WTC11 (cell line): ENCODE measurements around the gene YTHDC1. TPM values are rescaled to one million over a fixed set of nuclear protein-coding genes. Genes with fewer than 3 reads are reported as not detected.

Source experiments
- ATAC-seq: fragments of 200-7000 bp; cut with Tn5 transposase; 2 replicates; pipeline ENCODE4 v1.10.0; 2021; ENCODE audit warnings: mild to moderate bottlenecking, moderate library complexity
- CTCF ChIA-PET: fragments of 300-600 bp; sonication (Branson Sonifier 250); formaldehyde crosslinking; loops from one replicate; lab custom pipeline; 2021; ENCODE audit warnings: antibody characterized with exemption; lab: Charles Lee
- POLR2A ChIA-PET: fragments of 350-600 bp; sonication (Branson Sonifier 250); formaldehyde crosslinking; loops from one replicate; lab custom pipeline; 2021; ENCODE audit warnings: antibody characterized with exemption; lab: Charles Lee
- DNase-seq: peaks from one replicate; pipeline ENCODE4 v3.0.0; 2021; ENCODE audit warnings: low spot score
- H3K27ac Mint-ChIP-seq: 2 replicates; pipeline ENCODE4 v1.8.0; 2021; ENCODE audit warnings: mixed read lengths
- H3K27me3 Mint-ChIP-seq: 2 replicates; pipeline ENCODE4 v1.8.0; 2021; ENCODE audit warnings: low read depth, mild to moderate bottlenecking, moderate library complexity, mixed read lengths
- H3K36me3 Mint-ChIP-seq: 2 replicates; pipeline ENCODE4 v1.8.0; 2021; ENCODE audit warnings: mixed read lengths
- H3K4me1 Mint-ChIP-seq: 2 replicates; pipeline ENCODE4 v1.8.0; 2022; ENCODE audit warnings: mixed read lengths
- H3K4me3 Mint-ChIP-seq: 2 replicates; pipeline ENCODE4 v1.8.0; 2021; ENCODE audit warnings: mild to moderate bottlenecking, moderate library complexity, mixed read lengths
- H3K9me3 Mint-ChIP-seq: 2 replicates; pipeline ENCODE4 v1.8.0; 2021; ENCODE audit warnings: mixed read lengths
- ATF3 ChIP-seq: sonication (generic); formaldehyde crosslinking; conservative IDR thresholded peaks from 2 replicates; pipeline ENCODE4 v1.8.1; 2022; ENCODE audit warnings: mild to moderate bottlenecking, missing genetic modification reagents
- CBFB ChIP-seq: sonication (generic); formaldehyde crosslinking; IDR thresholded peaks from 2 replicates; pipeline ENCODE4 v1.8.1; 2022; ENCODE audit warnings: mild to moderate bottlenecking, low read depth, missing genetic modification reagents
- ETV6 ChIP-seq: sonication (generic); formaldehyde crosslinking; IDR thresholded peaks from 2 replicates; pipeline ENCODE4 v1.8.1; 2022; ENCODE audit warnings: mild to moderate bottlenecking, missing genetic modification reagents
- FOXP1 ChIP-seq: sonication (generic); formaldehyde crosslinking; IDR thresholded peaks from 2 replicates; pipeline ENCODE4 v1.8.0; 2022; ENCODE audit warnings: missing genetic modification reagents, mild to moderate bottlenecking, moderate library complexity, borderline replicate concordance
- FOXP4 ChIP-seq: sonication (generic); formaldehyde crosslinking; IDR thresholded peaks from 2 replicates; pipeline ENCODE4 v1.8.0; 2022; ENCODE audit warnings: mild to moderate bottlenecking, missing genetic modification reagents
- HMGXB4 ChIP-seq: sonication (generic); formaldehyde crosslinking; IDR thresholded peaks from 2 replicates; pipeline ENCODE4 v1.8.1; 2023; ENCODE audit warnings: mild to moderate bottlenecking, moderate library complexity, missing genetic modification reagents
- RORB ChIP-seq: fragments of 250-450 bp; sonication (Bioruptor Pico); IDR thresholded peaks from 2 replicates; pipeline ENCODE4 v1.9.0; 2021; ENCODE audit warnings: mild to moderate bottlenecking
- SMAD4 ChIP-seq: sonication (generic); formaldehyde crosslinking; IDR thresholded peaks from 2 replicates; pipeline ENCODE4 v1.8.0; 2022; ENCODE audit warnings: mild to moderate bottlenecking, missing genetic modification reagents
- TEAD1 ChIP-seq: sonication (generic); formaldehyde crosslinking; IDR thresholded peaks from 2 replicates; pipeline ENCODE4 v1.8.0; 2022; ENCODE audit warnings: mild to moderate bottlenecking, missing genetic modification reagents
- ZNF121 ChIP-seq: sonication (generic); formaldehyde crosslinking; IDR thresholded peaks from 2 replicates; pipeline ENCODE4 v1.8.0; 2023; ENCODE audit warnings: missing genetic modification reagents
- ZSCAN18 ChIP-seq: fragments of 250-450 bp; sonication (Bioruptor Pico); IDR thresholded peaks from 2 replicates; pipeline ENCODE4 v2.1.2; 2022; ENCODE audit warnings: mild to moderate bottlenecking, moderate library complexity
- total RNA-seq: library from RNA; stranded (reverse); gene quantifications from 3 replicates; pipeline ENCODE4 v1.2.3, GENCODE V29; 2021
- TF ChIP-seq, protein P1 (sequence below): fragments of 250-450 bp; sonication (Bioruptor Pico); IDR thresholded peaks from 2 replicates; pipeline ENCODE4 v1.9.0; 2021; ENCODE audit warnings: mild to moderate bottlenecking
- TF ChIP-seq, protein P2 (sequence below): sonication (generic); formaldehyde crosslinking; IDR thresholded peaks from 2 replicates; pipeline ENCODE4 v1.8.1; 2023; ENCODE audit warnings: mild to moderate bottlenecking, missing genetic modification reagents, moderate library complexity

YTHDC1 gene
- total RNA-seq, 1 experiment from 2014 or later, result 118 TPM

DNA sequence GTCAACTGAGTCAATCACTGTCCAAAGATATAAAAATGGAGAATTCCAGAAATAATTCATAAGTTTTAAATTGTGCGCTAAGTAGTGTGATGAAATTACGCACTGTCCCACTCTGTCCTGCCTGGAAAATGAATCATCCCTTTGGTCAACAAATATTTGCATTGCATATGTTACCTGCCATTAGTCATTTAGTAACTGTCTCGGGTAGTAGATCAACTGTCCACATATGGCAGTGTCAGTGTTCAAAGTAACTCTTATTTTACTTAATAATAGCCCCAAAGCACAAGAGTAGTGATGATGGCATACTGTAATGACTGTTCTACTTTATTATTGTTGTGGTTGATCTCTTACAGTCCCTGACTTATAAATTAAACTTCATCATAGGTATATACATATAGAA is 3.4 kb downstream of the YTHDC1 start:
- H3K27me3 Mint-ChIP-seq, result no peaks in the 10 kb centered on the region; the same call in 1 of the 2 replicates
- peak overlapping the region; percentile 94 for H3K4me3 Mint-ChIP-seq
- no peak overlapping the region for H3K27ac Mint-ChIP-seq
- POLR2A ChIA-PET, result no interaction called here
- no peaks in the 10 kb centered on the region for H3K9me3 Mint-ChIP-seq
- peaks cover 53% of the 10 kb centered on the region for H3K4me1 Mint-ChIP-seq
- H3K36me3 Mint-ChIP-seq, result peaks cover 13% of the 10 kb centered on the region
- no peak for TF ChIP-seq ZSCAN18 (CRISPR knock-in tag)
- TF ChIP-seq ATF3 (CRISPR knock-in tag), result no peak
- no peak for TF ChIP-seq FOXP1 (CRISPR knock-in tag)
- no peak for TF ChIP-seq CBFB
- CTCF ChIA-PET, result no interaction called here
- DNase-seq, result no peak
- no peak for ATAC-seq

- no peak for ATAC-seq
- ChIA-PET CTCF (interaction anchor here (3.2 kb wide), 1 partner anchor 31 kb away, joined by 15 read pairs; no protein-coding TSS in a partner anchor), POLR2A (no interaction called here)
- H3K27me3 Mint-ChIP-seq, result no peaks in the 10 kb centered on the region; the same call in 1 of the 2 replicates
- H3K9me3 Mint-ChIP-seq, result no peaks in the 10 kb centered on the region
- H3K27ac Mint-ChIP-seq, result peak overlapping the region; percentile 25
- no peak for TF ChIP-seq TEAD1
- TF ChIP-seq FOXP4 (CRISPR knock-in tag), result no peak
- TF ChIP-seq ZNF121 (CRISPR knock-in tag), result peak; percentile 97
- TF ChIP-seq, all 79 proteins: peak for 1
- no peak for DNase-seq
- H3K4me3 Mint-ChIP-seq, result peak overlapping the region; percentile 6; the same call in 1 of the 2 replicates
- H3K4me1 Mint-ChIP-seq, result peaks cover 59% of the 10 kb centered on the region
- H3K36me3 Mint-ChIP-seq, result peaks cover 13% of the 10 kb centered on the region
These were observed 5.1 kb downstream of the YTHDC1 start for GRCh38 chr4:68344785-68345184.

DNA sequence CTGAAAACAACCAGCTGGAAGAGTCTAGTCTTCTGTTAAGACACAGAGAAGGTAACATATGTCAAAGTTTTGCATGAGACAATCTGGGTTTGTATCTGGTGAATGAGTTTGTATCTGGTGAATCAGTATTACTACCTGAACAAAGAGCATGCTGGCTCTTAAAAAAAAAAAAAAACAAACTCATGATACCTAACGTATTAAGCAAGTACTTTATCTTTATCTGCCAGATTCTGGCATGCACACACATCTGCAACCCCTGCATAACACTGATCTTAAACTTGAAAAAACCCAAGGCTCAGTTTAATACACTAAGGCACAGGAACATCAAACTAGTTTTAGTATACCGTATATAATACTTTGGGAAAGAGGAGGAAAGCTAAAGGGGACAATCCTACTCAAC is 5.8 kb downstream of the YTHDC1 start:
- ChIA-PET CTCF (interaction anchor here (0.8 to 3.2 kb wide), 2 partner anchors 32 to 72 kb away, joined by 4 to 15 read pairs; no protein-coding TSS in a partner anchor), POLR2A (interaction anchor here (0.7 kb wide), 3 partner anchors 35 to 693 kb away, joined by 3 to 4 read pairs (median 3); no protein-coding TSS in a partner anchor)
- Mint-ChIP-seq H3K27me3 (no peaks in the 10 kb centered on the region), H3K4me1 (peaks cover 65% of the 10 kb centered on the region), H3K4me3 (no peak overlapping the region), H3K9me3 (no peaks in the 10 kb centered on the region), H3K36me3 (peaks cover 10% of the 10 kb centered on the region), H3K27ac (peak overlapping the region; percentile 25)
- TF ChIP-seq RORB (CRISPR knock-in tag), result no peak
- no peak for TF ChIP-seq SMAD4
- TF ChIP-seq, protein P1, sequence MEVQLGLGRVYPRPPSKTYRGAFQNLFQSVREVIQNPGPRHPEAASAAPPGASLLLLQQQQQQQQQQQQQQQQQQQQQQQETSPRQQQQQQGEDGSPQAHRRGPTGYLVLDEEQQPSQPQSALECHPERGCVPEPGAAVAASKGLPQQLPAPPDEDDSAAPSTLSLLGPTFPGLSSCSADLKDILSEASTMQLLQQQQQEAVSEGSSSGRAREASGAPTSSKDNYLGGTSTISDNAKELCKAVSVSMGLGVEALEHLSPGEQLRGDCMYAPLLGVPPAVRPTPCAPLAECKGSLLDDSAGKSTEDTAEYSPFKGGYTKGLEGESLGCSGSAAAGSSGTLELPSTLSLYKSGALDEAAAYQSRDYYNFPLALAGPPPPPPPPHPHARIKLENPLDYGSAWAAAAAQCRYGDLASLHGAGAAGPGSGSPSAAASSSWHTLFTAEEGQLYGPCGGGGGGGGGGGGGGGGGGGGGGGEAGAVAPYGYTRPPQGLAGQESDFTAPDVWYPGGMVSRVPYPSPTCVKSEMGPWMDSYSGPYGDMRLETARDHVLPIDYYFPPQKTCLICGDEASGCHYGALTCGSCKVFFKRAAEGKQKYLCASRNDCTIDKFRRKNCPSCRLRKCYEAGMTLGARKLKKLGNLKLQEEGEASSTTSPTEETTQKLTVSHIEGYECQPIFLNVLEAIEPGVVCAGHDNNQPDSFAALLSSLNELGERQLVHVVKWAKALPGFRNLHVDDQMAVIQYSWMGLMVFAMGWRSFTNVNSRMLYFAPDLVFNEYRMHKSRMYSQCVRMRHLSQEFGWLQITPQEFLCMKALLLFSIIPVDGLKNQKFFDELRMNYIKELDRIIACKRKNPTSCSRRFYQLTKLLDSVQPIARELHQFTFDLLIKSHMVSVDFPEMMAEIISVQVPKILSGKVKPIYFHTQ, result no peak
- TF ChIP-seq HMGXB4 (CRISPR knock-in tag), result no peak
- TF ChIP-seq ETV6 (CRISPR knock-in tag), result no peak
- TF ChIP-seq, protein P2, sequence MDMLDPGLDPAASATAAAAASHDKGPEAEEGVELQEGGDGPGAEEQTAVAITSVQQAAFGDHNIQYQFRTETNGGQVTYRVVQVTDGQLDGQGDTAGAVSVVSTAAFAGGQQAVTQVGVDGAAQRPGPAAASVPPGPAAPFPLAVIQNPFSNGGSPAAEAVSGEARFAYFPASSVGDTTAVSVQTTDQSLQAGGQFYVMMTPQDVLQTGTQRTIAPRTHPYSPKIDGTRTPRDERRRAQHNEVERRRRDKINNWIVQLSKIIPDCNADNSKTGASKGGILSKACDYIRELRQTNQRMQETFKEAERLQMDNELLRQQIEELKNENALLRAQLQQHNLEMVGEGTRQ (CRISPR knock-in tag), result no peak
- ATAC-seq, result no peak
- DNase-seq, result no peak
